HUES48 (cell line): ENCODE results near the gene UBQLN4.
A peak's percentile ranks its signal among the peaks of the same experiment; 100 is the strongest.
"Not testable (repeated sequence)": the region's sequence is repeated elsewhere in the genome, so short reads cannot be mapped to it uniquely, and the experiment has no call there.

ENCODE experiments used
- H3K27ac ChIP-seq: one replicate; pipeline ENCODE4 v1.7.0; 2013; ENCODE audit warnings: low read depth, low read length, inconsistent platforms
- H3K27me3 ChIP-seq: 2 replicates; pipeline ENCODE4 v1.6.1; 2013; ENCODE audit warnings: mild to moderate bottlenecking, low read length; ENCODE audit not compliant: control insufficient read depth, insufficient read depth
- H3K36me3 ChIP-seq: 2 replicates; pipeline ENCODE4 v1.6.1; 2013; ENCODE audit warnings: low read length; ENCODE audit not compliant: control insufficient read depth, insufficient read depth
- H3K4me1 ChIP-seq: 2 replicates; pipeline ENCODE4 v1.6.1; 2013; ENCODE audit warnings: mild to moderate bottlenecking, low read length; ENCODE audit not compliant: control insufficient read depth, insufficient read depth
- H3K4me3 ChIP-seq: 2 replicates; pipeline ENCODE4 v1.5.1; 2013; ENCODE audit warnings: mild to moderate bottlenecking, low read depth, low read length
- H3K9ac ChIP-seq: 2 replicates; pipeline ENCODE4 v1.6.1; 2013; ENCODE audit warnings: mild to moderate bottlenecking, low read depth, low read length, moderate library complexity
- H3K9me3 ChIP-seq: 2 replicates; pipeline ENCODE4 v1.6.1; 2013; ENCODE audit warnings: low read length; ENCODE audit not compliant: control insufficient read depth, insufficient read depth

UBQLN4 gene

GRCh38 chr1:156071332-156071816 is 17.8 kb upstream of the UBQLN4 start:
- H3K4me1 ChIP-seq, result peaks cover 46% of the 10 kb centered on the region
- H3K36me3 ChIP-seq, result peaks cover 27% of the 10 kb centered on the region
- not testable (repeated sequence) for H3K9me3 ChIP-seq, H3K4me3 ChIP-seq, H3K27me3 ChIP-seq, H3K9ac ChIP-seq
- H3K27ac ChIP-seq, result peak overlapping the region; percentile 5

GRCh38 chr1:156070548-156070947 is 16.9 kb upstream of the UBQLN4 start:
- H3K36me3 ChIP-seq, result peaks cover 18% of the 10 kb centered on the region
- H3K4me1 ChIP-seq, result peaks cover 42% of the 10 kb centered on the region
- no peak overlapping the region for H3K27ac ChIP-seq
- no peak overlapping the region for H3K4me3 ChIP-seq
- no peaks in the 10 kb centered on the region for H3K9me3 ChIP-seq
- no peak overlapping the region for H3K9ac ChIP-seq
- no peaks in the 10 kb centered on the region for H3K27me3 ChIP-seq

GRCh38 chr1:156069490-156070455 is 16.2 kb upstream of the UBQLN4 start:
- Histone ChIP-seq H3K9ac (no peak overlapping the region), H3K9me3 (no peaks in the 10 kb centered on the region), H3K4me1 (peaks cover 34% of the 10 kb centered on the region), H3K36me3 (peaks cover 12% of the 10 kb centered on the region), H3K27ac (no peak overlapping the region), H3K4me3 (no peak overlapping the region), H3K27me3 (no peaks in the 10 kb centered on the region)

- H3K36me3 ChIP-seq, result peaks cover 9% of the 10 kb centered on the region
- peaks cover 20% of the 10 kb centered on the region for H3K4me1 ChIP-seq
- H3K9ac ChIP-seq, result no peak overlapping the region
- H3K27ac ChIP-seq, result no peak overlapping the region
- H3K4me3 ChIP-seq, result no peak overlapping the region
- no peaks in the 10 kb centered on the region for H3K27me3 ChIP-seq
- H3K9me3 ChIP-seq, result no peaks in the 10 kb centered on the region
Observed at GRCh38 chr1:156067262-156067661, 13.7 kb upstream of the UBQLN4 start.

- peaks cover 9% of the 10 kb centered on the region for H3K36me3 ChIP-seq
Observed at GRCh38 chr1:156065871-156066270, 12.3 kb upstream of the UBQLN4 start.

GRCh38 chr1:156065212-156065611 is 11.6 kb upstream of the UBQLN4 start:
- Histone ChIP-seq H3K4me1 (peaks cover 21% of the 10 kb centered on the region), H3K9me3 (no peaks in the 10 kb centered on the region), H3K9ac (no peak overlapping the region), H3K36me3 (peaks cover 7% of the 10 kb centered on the region), H3K27ac (no peak overlapping the region), H3K27me3 (no peaks in the 10 kb centered on the region; the same call in 1 of the 2 replicates), H3K4me3 (no peak overlapping the region; the same call in 1 of the 2 replicates)

More at GRCh38 chr1:156065871-156066270, 12.3 kb upstream of the UBQLN4 start:
- Histone ChIP-seq H3K27ac (peak overlapping the region; percentile 28), H3K4me3 (no peak overlapping the region), H3K4me1 (peaks cover 21% of the 10 kb centered on the region), H3K9me3 (no peaks in the 10 kb centered on the region), H3K9ac (no peak overlapping the region), H3K27me3 (no peaks in the 10 kb centered on the region; the same call in 1 of the 2 replicates)

GRCh38 chr1:156064615-156065014 is 11.0 kb upstream of the UBQLN4 start:
- H3K36me3 ChIP-seq, result peaks cover 3% of the 10 kb centered on the region; the same call in 1 of the 2 replicates
- H3K4me3 ChIP-seq, result no peak overlapping the region
- H3K4me1 ChIP-seq, result peaks cover 21% of the 10 kb centered on the region
- H3K27me3 ChIP-seq, result no peaks in the 10 kb centered on the region; the same call in 1 of the 2 replicates
- H3K27ac ChIP-seq, result no peak overlapping the region
- no peak overlapping the region for H3K9ac ChIP-seq
- no peaks in the 10 kb centered on the region for H3K9me3 ChIP-seq

- H3K9me3 ChIP-seq, result no peaks in the 10 kb centered on the region
- peak overlapping the region; percentile 54 for H3K27ac ChIP-seq
- H3K9ac ChIP-seq, result no peak overlapping the region
- no peaks in the 10 kb centered on the region for H3K36me3 ChIP-seq
- H3K27me3 ChIP-seq, result no peaks in the 10 kb centered on the region; the same call in 1 of the 2 replicates
- peaks cover 21% of the 10 kb centered on the region for H3K4me1 ChIP-seq
- no peak overlapping the region for H3K4me3 ChIP-seq
Observed at GRCh38 chr1:156063997-156064285, 10.3 kb upstream of the UBQLN4 start.

- Histone ChIP-seq H3K36me3 (peaks cover 14% of the 10 kb centered on the region), H3K4me1 (peaks cover 21% of the 10 kb centered on the region), H3K9me3 (no peaks in the 10 kb centered on the region), H3K27ac (peak overlapping the region; percentile 93), H3K27me3 (no peaks in the 10 kb centered on the region; the same call in 1 of the 2 replicates), H3K9ac (no peak overlapping the region), H3K4me3 (0 out of 2 replicates have a peak overlapping the region, but pooled peaks have one; percentile 21)
Observed at GRCh38 chr1:156062189-156062588, 8.6 kb upstream of the UBQLN4 start.

GRCh38 chr1:156060937-156061636 is 7.5 kb upstream of the UBQLN4 start, which contains the start of gene RAB25:
TSS of gene RAB25 (plus strand) at chr1:156061160. CDS start at chr1:156061401, 241 bp downstream.
- peak within 1 kb of the TSS; percentile 93 for H3K27ac ChIP-seq
- H3K9ac ChIP-seq, result peak within 1 kb of the TSS; percentile 57

More at GRCh38 chr1:156060937-156061636, 7.5 kb upstream of the UBQLN4 start, which contains the start of gene RAB25:
- H3K9me3 ChIP-seq, result no peaks in the 10 kb centered on the region
- H3K4me1 ChIP-seq, result peaks cover 17% of the 10 kb centered on the region
- H3K36me3 ChIP-seq, result peaks cover 19% of the 10 kb centered on the region
- H3K27me3 ChIP-seq, result no peaks in the 10 kb centered on the region; the same call in 1 of the 2 replicates
- H3K4me3 ChIP-seq, result peak within 1 kb of the TSS; percentile 54
